Measurements from ENCODE around the gene XPO6.

The XPO6 gene

GRCh38 chr16:28219282-28219681 lies 7.5 kb upstream of the XPO6 start:
- no peak for TF ChIP-seq CTCF (IDR thresholded peaks at IDR 0.05; ENCODE audit: insufficient read depth, low read depth, low read length, missing control alignments)
- no peak for DNase-seq (ENCODE audit: low read depth)
- no peak overlapping the region for H3K4me3 ChIP-seq (ENCODE audit: low read length)

- peak; percentile 63 for DNase-seq (ENCODE audit: low read depth)
- peak; percentile 55 for TF ChIP-seq CTCF (IDR thresholded peaks at IDR 0.05; ENCODE audit: insufficient read depth, low read depth, low read length, missing control alignments)
- no peak overlapping the region for H3K4me3 ChIP-seq (ENCODE audit: low read length)
Observed at GRCh38 chr16:28218109-28218508, 6.3 kb upstream of the XPO6 start.

GRCh38 chr16:28217326-28217725 lies 5.6 kb upstream of the XPO6 start:
- no peak overlapping the region for H3K4me3 ChIP-seq (ENCODE audit: low read length)
- DNase-seq (ENCODE audit: low read depth), result no peak
- TF ChIP-seq CTCF (IDR thresholded peaks at IDR 0.05; ENCODE audit: insufficient read depth, low read depth, low read length, missing control alignments), result no peak

GRCh38 chr16:28213396-28213795 lies 1.6 kb upstream of the XPO6 start:
- TF ChIP-seq CTCF (IDR thresholded peaks at IDR 0.05; ENCODE audit: insufficient read depth, low read depth, low read length, missing control alignments), result no peak
- DNase-seq (ENCODE audit: low read depth), result no peak

GRCh38 chr16:28212532-28212873 lies 738 bp upstream of the XPO6 start:
- DNase-seq (ENCODE audit: low read depth), result peak; percentile 43
- TF ChIP-seq CTCF (IDR thresholded peaks at IDR 0.05; ENCODE audit: insufficient read depth, low read depth, low read length, missing control alignments), result no peak
- H3K4me3 ChIP-seq (ENCODE audit: low read length), result peak overlapping the region; percentile 72

More at GRCh38 chr16:28213396-28213795, 1.6 kb upstream of the XPO6 start:
- no peak overlapping the region for H3K4me3 ChIP-seq (ENCODE audit: low read length)

GRCh38 chr16:28210979-28211588 lies 681 bp downstream of the XPO6 start:
- no peak for TF ChIP-seq CTCF (IDR thresholded peaks at IDR 0.05; ENCODE audit: insufficient read depth, low read depth, low read length, missing control alignments)
- H3K4me3 ChIP-seq (ENCODE audit: low read length), result peak overlapping the region; percentile 79

GRCh38 chr16:28210264-28210663 lies 1.5 kb downstream of the XPO6 start:
- peak overlapping the region; percentile 79 for H3K4me3 ChIP-seq (ENCODE audit: low read length)
- no peak for TF ChIP-seq CTCF (IDR thresholded peaks at IDR 0.05; ENCODE audit: insufficient read depth, low read depth, low read length, missing control alignments)
- DNase-seq (ENCODE audit: low read depth), result no peak

More at GRCh38 chr16:28210979-28211588, 681 bp downstream of the XPO6 start:
- DNase-seq (ENCODE audit: low read depth), result peak; percentile 83
